Tibial artery (tissue), 4 donors: Measurements from ENCODE around the gene LARP4B.

Experiments used
- DNase-seq, 2 donors: peaks; one replicate each; pipeline ENCODE4 v3.0.0-alpha.2; 2019
- H3K27ac ChIP-seq, 2 donors: fragments of 200-600 bp; sonication (generic) in 1 of 2; 1 replicate in 1 of 2; 2 replicates in 1 of 2; pipeline ENCODE4 v1.5.1; 2018 to 2019; ENCODE audit warnings: mild to moderate bottlenecking in 1 of 2
- H3K27me3 ChIP-seq, 2 donors: fragments of 200-600 bp; sonication (generic) in 1 of 2; one replicate each; pipeline versions ENCODE4 v1.5.1 to v1.6.0; 2016 to 2019
- H3K36me3 ChIP-seq, 3 donors: fragments of 200-600 bp; sonication (generic) in 2 of 3; one replicate each; pipeline ENCODE4 v1.5.1; 2016 to 2019; ENCODE audit warnings: mild to moderate bottlenecking in 2 of 3
- H3K4me1 ChIP-seq, 4 donors: fragments of 200-600 bp; sonication (generic) in 2 of 4; 1 replicate in 3 of 4; 2 replicates in 1 of 4; pipeline ENCODE4 v1.5.1; 2016 to 2019
- H3K4me3 ChIP-seq, 2 donors: fragments of 200-600 bp; sonication (generic) in 1 of 2; 1 replicate in 1 of 2; 2 replicates in 1 of 2; pipeline ENCODE4 v1.5.1; 2018 to 2019; ENCODE audit warnings: mild to moderate bottlenecking in 2 of 2
- H3K9me3 ChIP-seq, 3 donors: fragments of 200-600 bp; sonication (generic) in 1 of 3; one replicate each; pipeline ENCODE4 v1.5.1; 2016 to 2019
- intact Hi-C: fragments of 100-400 bp; cut with DNase I; formaldehyde crosslinking; loops from one replicate; pipeline ENCODE4 v1.15.0; 2023; ENCODE audit warnings: low total_unique reads
- TF ChIP-seq, protein P1 (sequence below), 2 experiments: fragments of 200-600 bp in 1 of 2; fragments of 450-650 bp in 1 of 2; IDR thresholded peaks; one replicate each; pipeline ENCODE4 v1.5.1; 2017 to 2019; ENCODE audit warnings: antibody characterized with exemption in 2 of 2, mild to moderate bottlenecking in 1 of 2, moderate library complexity in 1 of 2

LARP4B gene

GRCh38 chr10:776772-777171 lies 154.7 kb downstream of the LARP4B start:
- TF ChIP-seq, protein P1, sequence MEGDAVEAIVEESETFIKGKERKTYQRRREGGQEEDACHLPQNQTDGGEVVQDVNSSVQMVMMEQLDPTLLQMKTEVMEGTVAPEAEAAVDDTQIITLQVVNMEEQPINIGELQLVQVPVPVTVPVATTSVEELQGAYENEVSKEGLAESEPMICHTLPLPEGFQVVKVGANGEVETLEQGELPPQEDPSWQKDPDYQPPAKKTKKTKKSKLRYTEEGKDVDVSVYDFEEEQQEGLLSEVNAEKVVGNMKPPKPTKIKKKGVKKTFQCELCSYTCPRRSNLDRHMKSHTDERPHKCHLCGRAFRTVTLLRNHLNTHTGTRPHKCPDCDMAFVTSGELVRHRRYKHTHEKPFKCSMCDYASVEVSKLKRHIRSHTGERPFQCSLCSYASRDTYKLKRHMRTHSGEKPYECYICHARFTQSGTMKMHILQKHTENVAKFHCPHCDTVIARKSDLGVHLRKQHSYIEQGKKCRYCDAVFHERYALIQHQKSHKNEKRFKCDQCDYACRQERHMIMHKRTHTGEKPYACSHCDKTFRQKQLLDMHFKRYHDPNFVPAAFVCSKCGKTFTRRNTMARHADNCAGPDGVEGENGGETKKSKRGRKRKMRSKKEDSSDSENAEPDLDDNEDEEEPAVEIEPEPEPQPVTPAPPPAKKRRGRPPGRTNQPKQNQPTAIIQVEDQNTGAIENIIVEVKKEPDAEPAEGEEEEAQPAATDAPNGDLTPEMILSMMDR (IDR thresholded peaks at IDR 0.05): no peak
- DNase-seq: no peak
- H3K4me3 ChIP-seq: no peak overlapping the region
- H3K9me3 ChIP-seq: no peaks in the 10 kb centered on the region
- H3K36me3 ChIP-seq: no peaks in the 10 kb centered on the region
- H3K27me3 ChIP-seq: peaks cover 0 to 6% of the 10 kb centered on the region in 2 donors
- no peak overlapping the region for H3K27ac ChIP-seq
- intact Hi-C loops: no loop called here
- peaks cover 0 to 13% (median 11%) of the 10 kb centered on the region in 4 donors for H3K4me1 ChIP-seq

- Histone ChIP-seq H3K4me1 (peaks cover 0 to 13% (median 11%) of the 10 kb centered on the region in 4 donors), H3K27ac (peak overlapping the region; percentile 17), H3K36me3 (no peaks in the 10 kb centered on the region), H3K27me3 (peaks cover 0 to 6% of the 10 kb centered on the region in 2 donors), H3K4me3 (peak overlapping the region; percentile 17 to 19), H3K9me3 (no peaks in the 10 kb centered on the region)
- TF ChIP-seq, protein P1 (IDR thresholded peaks at IDR 0.05): no peak
- peak; percentile 42 to 92 for DNase-seq
- intact Hi-C loops: no loop called here
These were observed 156.0 kb downstream of the LARP4B start for GRCh38 chr10:775245-776075.

GRCh38 chr10:774661-775244 lies 156.8 kb downstream of the LARP4B start:
- H3K9me3 ChIP-seq: no peaks in the 10 kb centered on the region
- H3K4me3 ChIP-seq: peak overlapping the region in 1 of 2 donors; percentile 19
- H3K27ac ChIP-seq: peak overlapping the region in 1 of 2 donors; percentile 17
- TF ChIP-seq, protein P1 (IDR thresholded peaks at IDR 0.05): no peak
- no peak for DNase-seq
- peaks cover 0 to 6% of the 10 kb centered on the region in 2 donors for H3K27me3 ChIP-seq
- intact Hi-C loops: no loop called here
- H3K36me3 ChIP-seq: no peaks in the 10 kb centered on the region
- H3K4me1 ChIP-seq: peaks cover 0 to 13% (median 11%) of the 10 kb centered on the region in 4 donors

DNA sequence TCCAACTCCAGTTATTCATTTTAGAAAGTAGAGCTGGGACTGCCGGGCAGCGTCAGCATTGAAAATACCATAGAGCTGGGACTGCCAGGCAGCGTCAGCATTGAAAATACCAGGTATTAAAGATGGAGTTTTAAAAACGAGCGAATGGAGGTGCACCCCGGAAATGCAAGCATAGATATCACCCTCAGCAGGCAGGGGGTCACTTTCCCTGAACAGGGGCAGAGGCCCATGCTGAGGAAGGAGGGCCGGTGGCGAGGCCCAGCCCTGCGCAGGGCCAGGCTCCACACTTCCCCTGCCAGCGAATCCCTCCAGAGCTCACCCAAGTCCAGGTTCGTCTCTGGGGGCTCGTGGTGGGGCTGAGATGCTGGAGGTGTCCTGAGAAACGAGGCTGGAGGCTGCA lies 157.3 kb downstream of the LARP4B start:
- Histone ChIP-seq H3K27me3 (peaks cover 0 to 6% of the 10 kb centered on the region in 2 donors), H3K9me3 (no peaks in the 10 kb centered on the region), H3K4me1 (peaks cover 0 to 13% (median 11%) of the 10 kb centered on the region in 4 donors), H3K36me3 (no peaks in the 10 kb centered on the region), H3K27ac (no peak overlapping the region), H3K4me3 (no peak overlapping the region)
- DNase-seq: no peak
- TF ChIP-seq, protein P1 (IDR thresholded peaks at IDR 0.05): no peak
- intact Hi-C loops: no loop called here

GRCh38 chr10:773562-774161 lies 157.8 kb downstream of the LARP4B start:
- no peaks in the 10 kb centered on the region for H3K36me3 ChIP-seq
- H3K27me3 ChIP-seq: peaks cover 0 to 1% of the 10 kb centered on the region in 2 donors
- TF ChIP-seq, protein P1 (IDR thresholded peaks at IDR 0.05): no peak
- no peak overlapping the region for H3K27ac ChIP-seq
- H3K9me3 ChIP-seq: no peaks in the 10 kb centered on the region
- peaks cover 0 to 13% (median 11%) of the 10 kb centered on the region in 4 donors for H3K4me1 ChIP-seq
- DNase-seq: no peak
- no peak overlapping the region for H3K4me3 ChIP-seq
- intact Hi-C loops: no loop called here
